GM21390 (cell line): ENCODE measurements around the gene CDK5RAP2.

Experiments
- ATAC-seq: cut with Tn5 transposase; IDR thresholded peaks from one replicate; pipeline ENCODE4 v1.9.1; 2021; ENCODE audit not compliant: unreplicated experiment

The CDK5RAP2 gene

DNA sequence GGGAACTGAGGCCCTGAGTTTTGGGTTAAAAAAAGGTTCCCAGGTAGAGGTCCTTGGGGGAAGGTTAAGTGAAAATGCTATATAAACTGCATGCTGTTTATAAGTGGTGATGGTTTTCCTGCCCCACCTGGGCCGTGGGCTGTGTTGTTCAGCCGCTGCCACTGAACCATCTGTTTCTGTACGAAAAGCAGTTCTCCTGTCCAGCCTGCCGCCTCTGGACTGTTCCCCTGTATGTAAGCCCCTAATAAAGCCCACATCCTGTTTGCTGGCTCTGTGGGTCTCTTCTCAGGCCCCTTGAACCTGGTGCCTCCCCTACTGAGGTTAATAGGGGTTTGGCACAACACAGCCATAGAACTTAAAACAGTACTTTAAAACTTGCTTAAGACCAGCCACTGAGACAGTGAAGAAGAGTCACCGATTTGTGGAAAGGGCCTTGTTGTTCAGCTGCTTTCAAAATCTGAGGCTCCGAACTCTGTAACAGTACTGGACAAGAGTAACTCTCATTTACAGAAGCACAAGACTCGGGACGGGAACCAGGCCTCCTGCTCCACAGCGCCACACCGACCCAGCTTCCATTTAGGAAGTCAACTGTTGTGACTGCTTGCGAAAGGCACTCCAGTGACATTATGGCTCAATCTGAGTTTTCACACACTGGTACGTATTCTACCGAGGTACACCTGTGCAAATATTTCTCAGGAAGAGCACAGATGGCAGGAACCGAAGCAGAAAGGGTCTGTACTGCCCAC is 192.5 kb downstream of the CDK5RAP2 start:
- no peak for ATAC-seq

DNA sequence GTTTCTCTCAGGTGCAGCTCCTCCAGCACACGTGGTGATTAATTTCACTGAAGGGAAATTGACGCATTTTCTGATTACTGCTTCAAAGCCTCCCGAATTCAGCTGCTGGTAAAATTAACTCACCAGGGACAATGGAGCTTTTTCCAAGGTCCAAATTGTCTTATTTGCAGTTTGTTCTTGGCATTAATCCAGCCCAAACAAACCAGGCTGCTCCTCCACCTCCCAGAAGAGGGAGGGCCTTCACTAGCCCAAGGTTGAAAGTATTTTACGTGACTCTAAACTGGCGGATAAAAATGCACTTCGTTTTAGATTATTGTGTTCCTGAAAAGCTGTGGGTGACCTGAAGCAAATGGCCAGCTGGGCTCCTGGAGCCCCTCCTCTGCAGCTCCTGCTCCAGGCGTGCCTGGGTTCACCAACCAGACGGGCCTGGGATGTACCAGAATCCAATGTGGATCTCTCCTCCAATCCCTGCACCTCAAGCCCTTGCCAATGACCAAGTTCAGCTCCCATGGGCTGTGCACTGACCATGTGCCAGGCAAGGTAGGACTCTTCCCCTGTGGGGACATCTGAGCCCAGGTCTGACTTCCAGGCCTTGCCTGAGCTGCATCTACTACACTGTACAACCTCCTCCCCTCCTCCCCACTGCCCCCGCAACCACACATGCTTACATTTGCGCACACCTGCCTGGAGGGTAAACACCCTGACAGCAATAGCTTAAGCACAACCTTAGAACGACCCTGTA is 193.4 kb downstream of the CDK5RAP2 start:
- no peak for ATAC-seq

DNA sequence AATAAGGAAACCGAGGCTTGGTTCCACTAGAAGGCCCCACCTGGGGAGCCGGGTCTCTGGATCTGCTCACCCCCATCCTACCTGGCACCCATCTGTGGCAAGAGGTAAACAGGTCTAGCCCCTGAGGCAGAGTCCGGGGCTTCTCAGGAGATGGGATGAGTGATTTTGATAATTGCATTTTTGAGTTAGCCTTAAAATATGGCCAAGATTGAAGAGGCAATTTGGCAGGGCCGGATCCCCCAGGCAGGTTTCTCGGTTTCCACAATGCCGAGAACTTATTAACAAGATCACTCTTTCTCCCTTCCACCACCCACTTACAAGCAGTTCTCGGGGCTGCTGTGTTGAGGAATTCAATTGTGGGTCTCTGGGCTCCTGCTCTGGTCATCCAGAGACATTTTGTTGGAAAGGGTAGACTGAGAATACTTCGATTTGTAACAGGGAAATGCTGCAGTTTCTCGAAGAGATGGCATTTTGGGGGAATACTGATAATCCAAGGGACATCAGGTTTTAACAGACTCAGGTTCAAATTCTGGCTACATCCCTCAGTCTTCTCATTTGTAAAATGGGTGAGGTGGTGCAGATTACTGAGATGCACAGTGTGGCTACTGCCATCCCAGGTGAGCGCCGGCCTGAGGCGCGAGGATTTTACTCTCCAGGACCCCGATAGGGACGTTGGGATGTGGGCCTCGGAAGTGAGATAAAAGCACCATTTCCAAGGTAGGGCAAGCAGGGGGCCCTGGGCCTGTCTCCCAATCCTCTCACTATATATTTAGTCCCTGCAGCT is 194.2 kb downstream of the CDK5RAP2 start:
- ATAC-seq, result no peak

DNA sequence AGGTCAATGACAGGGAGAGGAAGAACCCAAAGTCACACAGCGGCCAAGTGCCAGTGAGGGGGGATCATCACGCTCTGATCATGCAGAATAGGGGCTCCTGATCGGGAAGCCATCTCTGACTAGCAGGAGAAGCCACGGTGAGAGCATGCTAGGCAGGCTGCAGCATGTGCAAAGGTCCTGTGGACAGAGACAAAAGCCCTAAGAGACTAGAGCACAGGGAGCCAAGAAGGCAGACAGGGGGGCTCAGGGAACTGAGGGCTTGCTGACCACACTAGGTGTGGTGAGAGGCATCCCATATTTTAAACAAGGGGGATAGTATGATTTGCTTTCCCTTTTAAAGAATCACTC is 195.1 kb downstream of the CDK5RAP2 start:
- ATAC-seq, result no peak

DNA sequence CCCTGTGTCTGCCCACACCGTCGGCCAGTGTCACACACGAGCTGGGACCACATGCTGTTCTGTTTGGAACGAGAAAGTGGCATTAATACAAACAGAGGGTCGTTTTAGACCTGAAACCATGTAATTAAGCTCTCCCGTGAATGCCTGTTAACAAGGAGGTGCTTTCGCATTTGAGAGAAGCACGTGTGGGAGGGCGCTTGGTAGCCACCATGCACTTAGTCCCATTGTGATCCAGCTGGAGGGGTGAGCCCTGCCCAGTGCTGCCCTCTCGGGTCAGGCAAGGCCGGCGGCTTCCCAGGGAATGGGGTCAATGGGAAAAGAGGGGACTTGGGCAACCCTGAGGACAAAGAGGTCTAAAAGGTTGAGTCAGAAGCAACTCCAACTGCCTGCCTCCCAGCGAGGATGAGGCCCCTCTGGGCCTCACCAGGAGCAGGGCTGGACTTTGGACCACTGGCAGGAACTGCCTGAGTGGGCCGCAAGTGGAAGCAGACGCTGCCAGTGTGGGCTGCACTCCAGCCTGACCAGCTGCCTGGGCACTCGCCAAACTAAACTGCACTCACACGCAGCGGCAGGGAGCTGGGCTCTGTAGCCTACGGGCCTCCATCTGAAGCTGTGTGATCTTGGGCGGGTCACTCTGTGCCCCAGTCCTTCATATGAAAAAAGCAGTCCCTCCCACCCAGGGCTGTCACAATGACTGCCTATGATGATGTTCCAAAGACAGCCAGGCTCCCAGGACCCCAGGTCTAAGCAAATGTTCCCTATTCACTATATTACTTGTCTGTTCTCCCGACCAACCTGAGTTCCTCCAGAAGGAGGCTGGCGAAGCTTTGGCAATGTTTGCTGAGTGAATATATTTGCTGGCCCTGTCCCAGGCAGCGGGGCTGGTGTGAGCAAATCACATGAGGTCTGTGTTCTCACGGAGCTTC is 195.7 kb downstream of the CDK5RAP2 start:
- no peak for ATAC-seq

DNA sequence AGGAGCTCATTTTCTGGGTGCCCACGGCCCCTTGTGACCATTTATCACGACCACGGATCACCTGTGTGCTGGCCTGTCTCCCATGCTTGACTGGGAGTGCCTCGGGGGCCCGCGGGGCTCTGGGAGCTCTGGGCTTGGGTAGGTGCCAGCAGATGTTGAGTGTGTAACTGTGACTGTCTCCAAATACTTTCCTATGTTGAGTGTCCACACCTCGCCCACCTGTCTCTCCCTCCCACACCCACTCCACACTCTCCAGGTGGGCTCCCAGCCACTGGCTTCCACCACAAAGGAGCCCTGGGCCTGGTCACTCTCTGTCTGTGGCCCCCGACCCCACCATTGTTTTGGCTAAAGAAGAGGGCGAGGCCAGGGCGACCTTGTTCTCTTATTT is 196.4 kb downstream of the CDK5RAP2 start:
- no peak for ATAC-seq

DNA sequence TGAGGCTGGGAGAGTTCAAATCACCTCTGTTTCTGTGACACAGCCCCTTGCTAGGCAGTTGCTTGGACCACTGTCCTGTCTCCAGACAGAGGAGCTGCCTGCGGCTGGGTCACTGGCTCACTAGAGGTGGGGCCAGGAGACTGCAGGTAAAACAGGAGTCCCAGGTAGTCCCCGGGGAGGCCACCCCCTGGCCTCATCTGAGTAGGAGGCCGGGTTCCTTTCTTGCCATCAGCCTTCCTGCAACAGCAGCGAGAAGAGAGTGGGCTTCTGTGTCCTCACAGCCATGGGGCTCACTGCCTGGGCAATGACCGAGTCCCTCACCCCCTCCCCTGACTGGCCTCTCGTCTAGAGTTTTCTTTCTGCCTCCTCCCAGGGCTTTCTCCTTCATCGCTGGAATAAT is 197.5 kb downstream of the CDK5RAP2 start:
- ATAC-seq, result no peak

DNA sequence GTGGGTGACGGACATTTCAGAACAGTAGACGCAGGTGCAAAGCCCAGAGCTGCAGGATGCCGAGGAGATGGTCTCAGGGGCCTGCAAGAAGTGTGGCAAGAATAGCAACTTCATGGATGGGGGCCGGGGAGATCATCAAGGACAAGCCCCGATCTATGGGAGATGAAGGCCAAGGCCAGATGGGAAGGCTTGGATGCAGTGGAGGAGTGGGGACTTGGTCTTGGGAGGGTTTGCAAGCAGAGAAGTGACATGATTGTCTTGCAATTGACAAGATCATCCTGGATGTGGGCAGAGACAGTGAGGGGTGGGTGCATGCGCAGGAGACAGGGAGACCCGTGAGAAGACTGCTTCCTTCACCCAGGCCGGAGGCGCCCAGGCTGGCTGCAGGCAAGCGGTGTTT is 198.1 kb downstream of the CDK5RAP2 start:
- ATAC-seq, result no peak

DNA sequence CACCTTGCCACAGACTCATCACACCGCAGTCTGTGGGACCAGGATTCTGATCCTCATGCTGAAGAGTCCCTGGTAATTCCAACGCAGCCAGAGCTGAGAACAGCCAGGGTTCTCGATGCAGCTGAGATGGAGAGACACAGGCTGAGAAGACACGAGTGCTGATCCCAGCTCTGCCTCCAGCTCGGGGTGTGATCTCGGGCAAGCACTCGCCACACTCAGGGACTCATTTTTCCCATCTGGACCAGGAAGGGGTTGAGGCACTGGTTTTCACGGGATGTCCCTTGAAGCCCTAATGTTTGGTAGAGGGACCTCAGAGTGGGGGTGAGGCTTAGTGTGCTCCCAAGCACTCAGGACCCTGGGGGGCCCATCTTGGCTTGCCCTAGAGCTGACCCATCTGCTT is 200.4 kb downstream of the CDK5RAP2 start:
- ATAC-seq, result no peak

DNA sequence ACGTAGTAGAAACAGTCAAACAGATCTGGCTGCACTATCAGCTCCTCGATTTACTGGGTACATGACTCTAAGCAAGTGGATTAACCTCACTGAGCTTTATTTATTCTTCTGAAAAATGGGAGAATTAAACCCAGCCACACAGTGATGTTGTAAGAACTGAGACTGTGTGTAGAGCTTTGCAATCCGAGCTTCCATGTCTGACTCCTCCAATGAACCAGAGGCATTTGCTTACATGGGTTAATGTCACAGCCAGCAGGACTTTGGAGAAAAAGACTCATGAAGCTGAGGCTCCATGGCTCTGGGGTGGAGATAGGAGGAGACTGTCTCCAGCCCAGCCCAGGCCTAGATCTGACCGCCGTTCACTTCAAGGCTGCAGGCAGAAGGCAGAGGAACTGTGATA is 201.3 kb downstream of the CDK5RAP2 start:
- ATAC-seq, result no peak

DNA sequence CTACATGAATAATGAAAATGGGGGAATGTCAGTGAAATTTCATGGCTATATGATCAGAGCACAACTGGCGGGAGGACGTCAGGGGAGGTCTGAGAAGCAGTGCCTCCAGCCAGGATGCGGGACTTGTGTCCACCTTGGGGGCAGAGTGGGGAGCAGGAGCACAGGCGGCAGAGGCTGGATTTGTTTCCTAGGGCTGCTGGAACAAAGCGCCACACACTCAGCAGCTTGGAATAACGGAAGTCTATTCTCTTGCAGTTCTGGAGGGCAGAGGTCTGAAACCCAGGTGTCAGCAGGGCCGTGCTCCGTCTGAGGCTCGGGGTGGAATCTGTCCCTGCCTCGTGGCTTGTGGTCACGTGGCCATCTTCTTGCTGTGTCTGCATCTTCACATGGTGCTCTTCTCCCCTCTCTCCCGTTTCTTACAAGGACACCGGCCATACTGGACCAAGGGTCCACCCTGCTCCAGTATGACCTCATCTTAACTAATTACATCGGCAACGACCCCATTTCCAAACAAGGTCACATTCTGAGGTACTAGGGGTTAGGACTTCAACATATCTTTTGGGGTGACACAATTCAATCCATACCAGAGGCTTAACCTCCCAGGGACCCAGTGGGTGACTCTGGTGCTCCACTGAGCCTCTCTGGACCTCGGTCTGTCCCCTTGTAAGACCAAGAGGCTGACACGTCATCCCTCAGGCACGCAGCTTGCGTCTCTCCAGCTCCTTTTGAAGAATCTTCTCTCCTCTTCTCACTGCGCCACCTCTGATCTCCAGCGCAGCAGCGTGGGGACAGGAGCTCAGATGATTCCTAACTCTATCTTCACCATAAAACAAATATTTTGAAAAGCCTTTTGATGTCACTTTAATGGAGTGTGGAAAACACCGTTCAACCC is 202.5 kb downstream of the CDK5RAP2 start:
- ATAC-seq, result no peak

DNA sequence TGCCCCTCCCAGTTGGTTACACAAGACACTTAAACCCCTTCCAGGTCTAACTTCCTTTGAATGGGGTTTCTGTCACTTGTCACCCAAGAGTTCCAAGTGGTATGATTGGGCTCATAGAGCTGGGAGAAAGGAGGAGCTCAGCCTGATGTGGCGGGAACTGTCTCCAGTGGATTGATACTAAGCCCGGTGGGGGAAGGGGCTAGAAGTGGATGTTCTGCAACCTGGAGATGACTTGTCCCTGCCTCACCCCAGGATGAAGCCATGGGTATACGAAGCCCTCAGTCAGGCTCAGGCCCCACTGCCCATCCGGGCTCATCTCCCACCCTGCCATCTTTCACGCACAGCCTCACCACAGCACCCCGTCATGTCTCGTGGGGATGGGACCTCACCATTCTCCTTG is 203.9 kb downstream of the CDK5RAP2 start:
- ATAC-seq, result no peak

DNA sequence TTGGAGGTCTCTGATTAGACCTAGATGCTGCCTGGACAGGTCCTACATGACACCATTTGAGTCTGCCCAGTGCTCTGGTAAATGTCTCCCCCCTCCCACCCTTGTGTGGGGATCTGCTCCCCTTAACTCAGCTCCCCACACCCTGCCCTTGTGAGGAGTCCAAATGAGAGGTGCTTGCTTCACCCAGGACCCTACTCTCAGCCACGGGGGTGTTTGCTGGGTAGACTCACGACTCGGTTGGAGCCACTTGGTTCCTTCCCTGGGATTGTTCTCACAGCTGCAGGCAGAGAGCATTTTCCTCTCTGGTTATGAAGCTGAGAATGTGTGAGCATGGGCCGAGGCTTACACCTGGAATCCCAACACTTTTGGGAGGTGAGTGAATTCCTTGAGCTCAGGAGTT is 204.7 kb downstream of the CDK5RAP2 start:
- no peak for ATAC-seq

DNA sequence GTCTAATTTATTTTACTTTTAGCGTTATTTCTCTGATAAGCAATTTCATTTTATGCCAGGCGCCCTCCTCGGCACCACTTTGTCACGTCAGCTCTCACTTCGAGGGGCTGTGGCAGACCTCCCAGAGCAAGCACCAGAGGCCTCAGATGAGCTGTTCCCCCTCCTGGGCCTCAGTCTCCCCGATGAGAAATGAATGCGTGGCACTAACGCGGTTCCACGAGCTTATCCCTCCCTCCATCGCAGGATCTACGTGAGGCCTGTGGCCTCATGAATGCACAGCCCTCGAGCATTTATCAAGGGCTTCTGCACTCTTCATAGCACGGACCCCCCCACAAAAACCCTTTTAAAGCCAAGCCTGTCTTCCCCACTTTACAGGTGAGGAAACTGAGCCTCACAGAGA is 205.2 kb downstream of the CDK5RAP2 start:
- ATAC-seq, result no peak

DNA sequence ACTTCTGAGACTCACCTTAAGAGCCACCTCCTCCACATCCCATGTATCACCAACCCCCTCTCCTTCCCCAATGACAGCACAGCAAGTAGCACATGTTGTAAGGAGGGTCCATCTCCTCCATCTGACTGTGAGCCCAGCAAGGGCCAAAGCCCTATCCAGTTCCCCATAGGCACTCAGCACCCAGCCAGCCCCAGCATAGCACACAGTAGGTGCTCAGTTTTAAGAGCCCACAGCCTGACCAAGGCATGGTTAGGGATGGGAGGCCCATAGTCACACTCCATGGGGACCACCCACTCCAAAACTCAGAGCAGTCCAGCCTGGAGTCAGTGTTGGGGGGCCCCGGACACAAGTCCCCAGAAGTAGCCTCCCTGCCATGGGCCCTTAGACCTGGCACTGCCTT is 205.7 kb downstream of the CDK5RAP2 start:
- ATAC-seq, result no peak

DNA sequence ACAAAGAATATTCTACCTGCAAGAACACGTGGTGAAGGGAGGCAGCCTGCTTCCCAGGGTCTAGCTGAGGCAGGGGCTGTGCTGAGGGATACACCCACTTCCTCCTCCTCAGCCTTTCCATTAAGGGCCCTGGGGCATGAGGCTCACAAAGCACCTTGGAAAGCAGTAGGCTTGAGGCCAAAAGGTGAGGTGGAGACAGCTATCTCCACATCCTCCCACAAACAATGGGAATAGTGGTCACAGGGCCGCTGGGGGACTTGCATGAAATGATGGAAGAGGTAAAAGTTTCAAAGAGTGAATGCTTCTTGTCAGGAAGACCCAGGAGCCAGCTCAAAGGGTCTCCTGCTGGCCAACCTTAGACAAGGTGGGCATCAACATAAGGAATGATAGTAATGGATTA is 207.9 kb downstream of the CDK5RAP2 start:
- no peak for ATAC-seq

DNA sequence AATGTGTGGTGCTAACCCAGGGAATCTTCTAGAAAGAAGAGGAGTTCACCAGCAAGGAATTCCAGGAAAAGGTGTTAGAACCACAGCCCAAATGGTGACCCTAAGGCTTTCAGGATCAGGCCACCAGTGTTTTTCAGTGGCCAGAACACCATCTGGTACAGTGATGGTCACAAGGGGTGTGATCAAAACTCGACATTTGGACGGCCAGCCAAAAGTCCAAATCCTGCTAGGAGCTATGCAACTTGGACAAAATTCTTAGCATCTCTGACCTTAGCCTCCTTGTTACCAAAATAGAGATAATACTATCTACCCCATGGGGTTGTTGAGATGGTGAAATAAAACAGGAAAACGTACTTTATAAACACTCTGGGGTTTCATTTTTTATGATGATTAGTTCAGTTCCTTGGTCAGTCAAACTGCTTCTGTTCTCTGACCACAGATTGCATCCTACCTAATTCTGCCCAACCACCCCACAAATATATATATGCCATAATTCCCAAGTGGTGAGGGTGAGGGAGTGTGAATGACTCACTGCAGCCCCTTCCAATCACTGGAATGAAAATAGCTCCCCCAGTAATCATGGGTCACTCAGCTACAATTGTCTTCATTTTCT is 210.3 kb downstream of the CDK5RAP2 start:
- ATAC-seq, result no peak

DNA sequence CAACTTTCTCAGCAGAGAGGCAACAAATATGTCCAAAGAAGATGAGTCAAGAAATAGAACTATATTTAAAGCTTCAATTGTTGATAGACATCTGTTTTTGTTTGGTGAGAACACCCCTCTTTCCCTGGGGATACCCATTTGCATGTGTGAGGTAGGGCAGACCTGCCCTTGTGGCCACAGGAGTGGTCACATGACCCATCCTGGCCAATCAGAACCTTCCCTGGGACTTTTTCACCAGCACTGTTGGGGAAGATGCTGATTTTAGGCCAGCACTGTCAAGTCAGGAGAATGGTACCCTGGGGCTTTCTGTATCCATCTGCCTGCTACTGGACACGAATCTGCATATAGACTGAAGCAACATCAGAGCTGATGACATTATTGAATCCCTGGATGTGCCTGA is 211.2 kb downstream of the CDK5RAP2 start:
- no peak for ATAC-seq

DNA sequence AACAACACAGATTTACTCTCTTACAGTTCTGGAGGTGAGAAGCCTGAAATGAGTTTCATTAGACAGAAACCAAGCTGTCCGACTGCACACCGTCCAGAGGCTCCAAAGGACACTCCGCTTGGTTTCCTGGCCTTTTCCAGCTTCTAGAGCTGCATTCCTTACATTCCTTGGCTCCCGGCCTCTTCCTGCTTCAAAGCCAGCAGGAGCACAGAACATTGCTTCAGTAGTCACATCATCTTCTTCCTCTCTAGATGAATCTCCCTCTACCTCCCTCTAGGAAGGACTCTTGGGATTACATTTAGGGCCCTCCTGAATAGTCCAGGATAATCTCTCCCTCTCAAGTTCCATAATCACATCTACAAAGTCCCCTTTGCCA is 213.3 kb downstream of the CDK5RAP2 start:
- no peak for ATAC-seq

DNA sequence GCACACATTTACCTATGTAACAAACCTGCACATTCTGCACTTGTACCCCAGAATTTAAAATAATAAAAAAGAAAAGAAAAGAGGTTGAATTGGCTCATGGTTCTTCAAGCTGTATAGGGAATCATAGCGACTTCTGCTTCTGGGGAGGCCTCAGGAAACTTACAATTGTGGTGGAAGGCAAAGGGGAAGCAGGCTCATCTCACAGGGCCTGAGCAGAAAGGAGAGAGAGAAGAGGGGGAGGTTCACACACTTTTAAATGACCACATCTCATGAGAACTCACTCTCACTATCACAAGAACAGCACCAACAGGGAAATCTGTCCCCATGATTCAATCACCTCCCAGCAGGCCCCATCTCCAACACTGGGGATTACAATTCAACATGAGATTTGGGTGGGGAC is 214.6 kb downstream of the CDK5RAP2 start:
- no peak for ATAC-seq
